Subcutaneous abdominal adipose tissue (tissue), 5 donors: ENCODE data around the gene ALAS1.

Source experiments
- H3K27ac ChIP-seq: one replicate; pipeline ENCODE4 v1.7.0; 2013; ENCODE audit warnings: low read depth, mild to moderate bottlenecking, inconsistent platforms, low read length, moderate library complexity
- H3K27me3 ChIP-seq, 5 donors: one replicate each; pipeline ENCODE4 v1.7.0; 2013; ENCODE audit warnings: low read length in 5 of 5, inconsistent platforms in 1 of 5; ENCODE audit not compliant: control insufficient read depth in 5 of 5, insufficient read depth in 4 of 5
- H3K36me3 ChIP-seq, 5 donors: one replicate each; pipeline ENCODE4 v1.7.0; 2013; ENCODE audit warnings: low read length in 5 of 5; ENCODE audit not compliant: control insufficient read depth in 5 of 5, insufficient read depth in 5 of 5
- H3K4me1 ChIP-seq, 5 donors: one replicate each; pipeline ENCODE4 v1.7.0; 2013; ENCODE audit warnings: low read length in 5 of 5, mild to moderate bottlenecking in 3 of 5, moderate library complexity in 1 of 5; ENCODE audit not compliant: control insufficient read depth in 5 of 5, insufficient read depth in 5 of 5
- H3K4me3 ChIP-seq, 5 donors: one replicate each; pipeline ENCODE4 v1.7.0; 2013; ENCODE audit warnings: low read length in 5 of 5, low read depth in 1 of 5
- H3K9ac ChIP-seq, 5 donors: one replicate each; pipeline ENCODE4 v1.7.0; 2013; ENCODE audit warnings: low read length in 5 of 5, mild to moderate bottlenecking in 4 of 5, moderate library complexity in 3 of 5
- H3K9me3 ChIP-seq, 5 donors: one replicate each; pipeline ENCODE4 v1.7.0; 2013; ENCODE audit warnings: low read length in 5 of 5; ENCODE audit not compliant: control insufficient read depth in 5 of 5
- donor health status: healthy.
- donor health status: healthy.
- donor health status: healthy.
- donor health status: healthy.
- donor health status: healthy.

Gene ALAS1

GRCh38 chr3:52196977-52197376 is 983 bp upstream of the ALAS1 start:
- Histone ChIP-seq H3K4me1 (peaks cover 14 to 68% (median 56%) of the 10 kb centered on the region in 5 donors), H3K27ac (peak overlapping the region; percentile 84), H3K36me3 (peaks cover 0 to 8% (median 7%) of the 10 kb centered on the region in 5 donors), H3K27me3 (no peaks in the 10 kb centered on the region), H3K9ac (peak overlapping the region in 1 of 5 donors; percentile 68), H3K4me3 (peak overlapping the region in 3 of 5 donors; percentile 77 to 91 (median 90)), H3K9me3 (no peaks in the 10 kb centered on the region)

- peak overlapping the region; percentile 84 for H3K27ac ChIP-seq
- H3K4me3 ChIP-seq: peak overlapping the region; percentile 77 to 91 (median 90)
- peaks cover under 1 to 11% (median 10%) of the 10 kb centered on the region in 5 donors for H3K36me3 ChIP-seq
- H3K4me1 ChIP-seq: peaks cover 14 to 72% (median 58%) of the 10 kb centered on the region in 5 donors
- peak overlapping the region in 3 of 5 donors; percentile 63 to 75 (median 68) for H3K9ac ChIP-seq
- H3K9me3 ChIP-seq: no peaks in the 10 kb centered on the region
- no peaks in the 10 kb centered on the region for H3K27me3 ChIP-seq
These were observed 490 bp upstream of the ALAS1 start for GRCh38 chr3:52197499-52197841.

DNA sequence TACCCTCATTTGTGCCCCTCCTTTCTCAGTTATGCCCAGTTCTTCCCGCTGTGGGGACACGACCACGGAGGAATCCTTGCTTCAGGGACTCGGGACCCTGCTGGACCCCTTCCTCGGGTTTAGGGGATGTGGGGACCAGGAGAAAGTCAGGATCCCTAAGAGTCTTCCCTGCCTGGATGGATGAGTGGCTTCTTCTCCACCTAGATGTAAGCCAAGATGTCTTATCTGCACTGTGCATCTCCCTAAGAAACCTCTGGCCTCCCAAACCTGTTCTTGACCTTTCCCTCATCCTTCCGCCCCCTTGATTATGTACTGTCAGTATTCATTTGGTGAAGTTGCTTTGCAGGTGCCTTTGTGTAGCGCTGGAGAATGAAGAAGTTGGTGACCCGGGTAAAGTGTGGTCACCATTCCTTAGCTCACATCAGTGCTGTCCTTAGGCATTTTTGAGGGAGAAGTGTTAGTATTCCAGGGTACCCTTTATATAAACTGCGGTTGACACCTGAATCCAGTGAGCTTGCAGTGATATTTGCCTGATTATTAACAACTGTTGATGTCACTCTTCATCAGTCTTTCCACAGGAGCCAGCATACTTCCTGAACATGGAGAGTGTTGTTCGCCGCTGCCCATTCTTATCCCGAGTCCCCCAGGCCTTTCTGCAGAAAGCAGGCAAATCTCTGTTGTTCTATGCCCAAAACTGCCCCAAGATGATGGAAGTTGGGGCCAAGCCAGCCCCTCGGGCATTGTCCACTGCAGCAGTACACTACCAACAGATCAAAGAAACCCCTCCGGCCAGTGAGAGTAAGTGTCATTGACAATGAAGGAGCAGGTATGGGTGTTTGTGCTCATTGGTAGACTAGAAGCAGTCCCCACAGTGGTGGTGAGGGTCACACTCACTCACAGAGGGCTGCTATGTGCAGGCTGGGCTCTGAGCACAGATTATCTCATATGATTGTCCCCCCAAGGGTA is 966 bp downstream of the ALAS1 start:
- H3K27me3 ChIP-seq: no peaks in the 10 kb centered on the region
- peaks cover 10 to 26% (median 24%) of the 10 kb centered on the region in 5 donors for H3K36me3 ChIP-seq
- peak overlapping the region; percentile 84 for H3K27ac ChIP-seq
- peaks cover 13 to 78% (median 61%) of the 10 kb centered on the region in 5 donors for H3K4me1 ChIP-seq
- H3K4me3 ChIP-seq: peak overlapping the region; percentile 88 to 96 (median 90)
- H3K9me3 ChIP-seq: no peaks in the 10 kb centered on the region
- peak overlapping the region; percentile 75 to 96 (median 94) for H3K9ac ChIP-seq

DNA sequence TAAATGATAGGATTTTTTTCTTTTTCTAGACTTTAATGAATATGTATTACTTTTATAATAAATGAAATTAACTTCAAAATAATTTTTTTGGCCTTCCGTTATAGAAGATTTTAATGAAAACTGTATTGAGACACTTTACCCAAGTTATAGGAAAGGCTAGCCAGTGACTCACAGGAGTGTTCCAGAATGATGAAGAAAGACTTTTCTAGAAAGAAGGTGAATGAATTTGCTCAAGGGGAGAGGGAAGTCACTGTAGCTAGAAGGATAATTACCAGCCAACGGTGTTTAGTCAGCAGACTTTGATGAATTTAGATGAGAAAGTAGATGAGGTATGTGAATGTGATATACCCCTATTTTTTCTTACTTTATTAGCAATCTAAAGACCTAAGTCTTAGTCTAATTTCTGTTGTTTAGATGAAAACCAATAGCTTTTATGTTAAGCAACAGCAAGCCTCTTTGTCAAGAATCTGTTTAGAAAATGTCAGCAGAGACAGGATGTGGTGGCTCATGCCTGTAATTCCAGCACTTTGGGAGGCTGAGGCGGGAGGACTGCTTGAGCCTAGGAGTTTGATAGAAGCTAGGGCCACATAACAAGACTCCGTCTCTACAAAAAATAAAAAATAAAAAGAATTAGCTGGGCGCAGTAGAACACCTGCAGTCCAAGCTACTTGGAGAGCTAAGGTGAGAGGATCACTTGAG is 3.2 kb downstream of the ALAS1 start:
- no peak overlapping the region for H3K9ac ChIP-seq
- H3K4me1 ChIP-seq: peaks cover 11 to 69% (median 55%) of the 10 kb centered on the region in 5 donors
- no peak overlapping the region for H3K4me3 ChIP-seq
- no peaks in the 10 kb centered on the region for H3K9me3 ChIP-seq
- peaks cover 25 to 48% (median 46%) of the 10 kb centered on the region in 5 donors for H3K36me3 ChIP-seq
- peak overlapping the region; percentile 37 for H3K27ac ChIP-seq
- H3K27me3 ChIP-seq: no peaks in the 10 kb centered on the region

- Histone ChIP-seq H3K27me3 (no peaks in the 10 kb centered on the region), H3K9me3 (no peaks in the 10 kb centered on the region), H3K4me1 (peaks cover 6 to 55% (median 41%) of the 10 kb centered on the region in 5 donors), H3K36me3 (peaks cover 33 to 59% (median 57%) of the 10 kb centered on the region in 5 donors), H3K4me3 (no peak overlapping the region), H3K27ac (no peak overlapping the region), H3K9ac (no peak overlapping the region)
These were observed 4.6 kb downstream of the ALAS1 start for GRCh38 chr3:52202384-52203077.

GRCh38 chr3:52203701-52204100 is 5.7 kb downstream of the ALAS1 start:
- Histone ChIP-seq H3K9me3 (no peaks in the 10 kb centered on the region), H3K4me3 (no peak overlapping the region), H3K4me1 (peaks cover 5 to 46% (median 34%) of the 10 kb centered on the region in 5 donors), H3K27me3 (no peaks in the 10 kb centered on the region), H3K36me3 (peaks cover 40 to 70% (median 68%) of the 10 kb centered on the region in 5 donors), H3K9ac (no peak overlapping the region), H3K27ac (no peak overlapping the region)

DNA sequence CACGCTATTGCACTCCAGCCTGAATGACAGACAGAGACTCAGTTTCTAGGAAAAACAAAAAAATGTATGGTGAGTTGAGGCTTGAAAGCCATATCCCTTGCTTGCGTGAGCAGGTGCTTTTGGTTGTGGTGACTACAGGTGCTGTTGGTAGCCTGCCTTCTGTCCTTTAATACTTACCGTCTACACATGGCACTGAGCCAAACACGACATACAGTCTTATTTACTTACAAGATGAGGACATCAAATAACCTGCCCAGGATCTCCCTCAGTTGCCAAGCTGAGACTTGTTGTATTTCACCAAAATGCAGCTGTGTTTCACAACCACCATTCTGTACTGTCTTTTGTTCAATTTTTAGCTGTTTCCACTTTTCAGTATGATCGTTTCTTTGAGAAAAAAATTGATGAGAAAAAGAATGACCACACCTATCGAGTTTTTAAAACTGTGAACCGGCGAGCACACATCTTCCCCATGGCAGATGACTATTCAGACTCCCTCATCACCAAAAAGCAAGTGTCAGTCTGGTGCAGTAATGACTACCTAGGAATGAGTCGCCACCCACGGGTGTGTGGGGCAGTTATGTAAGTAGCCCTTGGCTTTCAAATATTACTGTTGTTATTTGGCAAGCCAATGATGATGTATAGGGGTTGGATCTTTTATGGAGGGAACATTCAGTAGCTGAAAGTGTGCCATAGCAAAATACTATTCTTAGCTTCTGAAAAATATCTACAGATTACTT is 6.5 kb downstream of the ALAS1 start:
- Histone ChIP-seq H3K27me3 (no peaks in the 10 kb centered on the region), H3K36me3 (peaks cover 43 to 76% (median 71%) of the 10 kb centered on the region in 5 donors), H3K9me3 (no peaks in the 10 kb centered on the region), H3K4me1 (peaks cover 1 to 38% (median 26%) of the 10 kb centered on the region in 5 donors), H3K9ac (no peak overlapping the region), H3K27ac (peak overlapping the region; percentile 24), H3K4me3 (no peak overlapping the region)

DNA sequence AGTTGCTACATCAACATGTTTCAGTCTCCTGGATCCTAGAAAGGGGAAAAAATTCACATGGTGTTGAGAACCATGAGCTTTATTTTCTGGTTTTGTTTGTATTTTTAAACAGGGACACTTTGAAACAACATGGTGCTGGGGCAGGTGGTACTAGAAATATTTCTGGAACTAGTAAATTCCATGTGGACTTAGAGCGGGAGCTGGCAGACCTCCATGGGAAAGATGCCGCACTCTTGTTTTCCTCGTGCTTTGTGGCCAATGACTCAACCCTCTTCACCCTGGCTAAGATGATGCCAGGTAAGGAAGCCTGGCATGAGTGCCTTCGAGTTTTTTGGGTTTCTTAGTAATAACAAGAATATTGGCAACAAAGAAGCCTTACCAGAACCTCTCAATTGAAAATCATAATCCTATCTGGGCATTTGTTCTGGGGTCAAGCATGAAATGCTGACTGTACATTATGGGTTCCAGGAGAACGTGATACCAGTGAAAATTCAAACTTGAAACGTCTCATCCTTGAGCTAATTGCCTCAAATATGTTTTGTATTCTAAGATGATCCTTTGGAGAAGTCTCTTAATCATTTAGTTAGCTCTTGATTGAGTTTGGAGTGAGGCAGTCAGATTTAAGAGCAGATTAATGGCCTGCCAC is 7.9 kb downstream of the ALAS1 start:
- Histone ChIP-seq H3K4me1 (peaks cover 1 to 42% (median 34%) of the 10 kb centered on the region in 5 donors), H3K9me3 (no peaks in the 10 kb centered on the region), H3K4me3 (no peak overlapping the region), H3K9ac (no peak overlapping the region), H3K27me3 (no peaks in the 10 kb centered on the region), H3K27ac (no peak overlapping the region), H3K36me3 (peaks cover 43 to 89% (median 83%) of the 10 kb centered on the region in 5 donors)

GRCh38 chr3:52208556-52208955 is 10.6 kb downstream of the ALAS1 start:
- no peak overlapping the region for H3K27ac ChIP-seq
- H3K27me3 ChIP-seq: no peaks in the 10 kb centered on the region
- H3K4me3 ChIP-seq: no peak overlapping the region
- H3K4me1 ChIP-seq: peaks cover under 1 to 22% (median 19%) of the 10 kb centered on the region in 5 donors
- H3K36me3 ChIP-seq: peaks cover 39 to 98% (median 92%) of the 10 kb centered on the region in 5 donors
- H3K9me3 ChIP-seq: no peaks in the 10 kb centered on the region
- H3K9ac ChIP-seq: no peak overlapping the region
